ENCODE measurements around the gene PCGF3. TPM values are rescaled to one million over a fixed set of nuclear protein-coding genes. Genes with fewer than 3 reads are reported as not detected.
A peak's percentile ranks its signal among the peaks of the same experiment; 100 is the strongest.
"Not testable (repeated sequence)": the region's sequence is repeated elsewhere in the genome, so short reads cannot be mapped to it uniquely, and the experiment has no call there.

Gene PCGF3
- total RNA-seq, 1 donor from 2014 or later, result 55.4 TPM

- H3K36me3 Mint-ChIP-seq (ENCODE audit: low read depth), result peaks cover 2% of the 10 kb centered on the region
- peaks cover 13% of the 10 kb centered on the region for H3K27me3 Mint-ChIP-seq (ENCODE audit: low read depth)
- H3K27ac Mint-ChIP-seq (ENCODE audit: unreplicated experiment), result no peak overlapping the region
- TF ChIP-seq, protein P1, sequence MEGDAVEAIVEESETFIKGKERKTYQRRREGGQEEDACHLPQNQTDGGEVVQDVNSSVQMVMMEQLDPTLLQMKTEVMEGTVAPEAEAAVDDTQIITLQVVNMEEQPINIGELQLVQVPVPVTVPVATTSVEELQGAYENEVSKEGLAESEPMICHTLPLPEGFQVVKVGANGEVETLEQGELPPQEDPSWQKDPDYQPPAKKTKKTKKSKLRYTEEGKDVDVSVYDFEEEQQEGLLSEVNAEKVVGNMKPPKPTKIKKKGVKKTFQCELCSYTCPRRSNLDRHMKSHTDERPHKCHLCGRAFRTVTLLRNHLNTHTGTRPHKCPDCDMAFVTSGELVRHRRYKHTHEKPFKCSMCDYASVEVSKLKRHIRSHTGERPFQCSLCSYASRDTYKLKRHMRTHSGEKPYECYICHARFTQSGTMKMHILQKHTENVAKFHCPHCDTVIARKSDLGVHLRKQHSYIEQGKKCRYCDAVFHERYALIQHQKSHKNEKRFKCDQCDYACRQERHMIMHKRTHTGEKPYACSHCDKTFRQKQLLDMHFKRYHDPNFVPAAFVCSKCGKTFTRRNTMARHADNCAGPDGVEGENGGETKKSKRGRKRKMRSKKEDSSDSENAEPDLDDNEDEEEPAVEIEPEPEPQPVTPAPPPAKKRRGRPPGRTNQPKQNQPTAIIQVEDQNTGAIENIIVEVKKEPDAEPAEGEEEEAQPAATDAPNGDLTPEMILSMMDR (IDR thresholded peaks at IDR 0.05), result no peak
- peaks cover 10% of the 10 kb centered on the region for H3K9me3 Mint-ChIP-seq (ENCODE audit: low read depth)
- peak; percentile 52 for DNase-seq (ENCODE audit: low spot score)
- H3K4me1 Mint-ChIP-seq (ENCODE audit: low read depth), result no peaks in the 10 kb centered on the region
- H3K4me3 Mint-ChIP-seq (ENCODE audit: unreplicated experiment), result no peak overlapping the region
These were observed 95.9 kb downstream of the PCGF3 start for GRCh38 chr4:801436-802124.

GRCh38 chr4:803884-804283 lies 98.3 kb downstream of the PCGF3 start:
- H3K9me3 Mint-ChIP-seq (ENCODE audit: low read depth), result peaks cover 12% of the 10 kb centered on the region
- no peak overlapping the region for H3K4me3 Mint-ChIP-seq (ENCODE audit: unreplicated experiment)
- peaks cover 2% of the 10 kb centered on the region for H3K36me3 Mint-ChIP-seq (ENCODE audit: low read depth)
- no peak overlapping the region for H3K27ac Mint-ChIP-seq (ENCODE audit: unreplicated experiment)
- H3K27me3 Mint-ChIP-seq (ENCODE audit: low read depth), result peaks cover 9% of the 10 kb centered on the region
- H3K4me1 Mint-ChIP-seq (ENCODE audit: low read depth), result no peaks in the 10 kb centered on the region
- TF ChIP-seq, protein P1 (IDR thresholded peaks at IDR 0.05), result no peak
- peak; percentile 52 for DNase-seq (ENCODE audit: low spot score)

GRCh38 chr4:804804-805203 lies 99.2 kb downstream of the PCGF3 start:
- peaks cover 9% of the 10 kb centered on the region for H3K27me3 Mint-ChIP-seq (ENCODE audit: low read depth)
- H3K36me3 Mint-ChIP-seq (ENCODE audit: low read depth), result peaks cover 2% of the 10 kb centered on the region
- peaks cover 12% of the 10 kb centered on the region for H3K9me3 Mint-ChIP-seq (ENCODE audit: low read depth)
- H3K27ac Mint-ChIP-seq (ENCODE audit: unreplicated experiment), result no peak overlapping the region
- no peak overlapping the region for H3K4me3 Mint-ChIP-seq (ENCODE audit: unreplicated experiment)
- H3K4me1 Mint-ChIP-seq (ENCODE audit: low read depth), result no peaks in the 10 kb centered on the region
- peak; percentile 83 for DNase-seq (ENCODE audit: low spot score)
- TF ChIP-seq, protein P1 (IDR thresholded peaks at IDR 0.05), result no peak

DNA sequence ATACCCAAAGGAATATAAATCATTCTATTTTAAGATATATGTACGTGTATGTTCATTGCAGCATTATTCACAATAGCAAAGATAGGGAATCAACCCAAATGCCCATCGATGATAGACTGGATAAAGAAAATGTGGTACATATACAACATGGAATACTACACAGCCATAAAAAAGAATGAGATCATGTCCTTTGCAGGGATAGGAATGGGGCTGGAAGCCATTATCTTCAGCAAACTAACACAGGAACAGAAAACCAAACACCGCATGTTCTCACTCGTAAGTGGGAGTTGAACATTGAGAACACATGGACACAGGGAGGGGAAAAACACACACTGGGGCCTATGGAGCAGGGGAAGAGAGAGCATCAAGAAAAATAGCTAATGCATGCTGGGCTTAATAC lies 101.3 kb downstream of the PCGF3 start:
- not testable (repeated sequence) for DNase-seq (ENCODE audit: low spot score); H3K4me1 Mint-ChIP-seq (ENCODE audit: low read depth); H3K27ac Mint-ChIP-seq (ENCODE audit: unreplicated experiment); H3K4me3 Mint-ChIP-seq (ENCODE audit: unreplicated experiment); H3K9me3 Mint-ChIP-seq (ENCODE audit: low read depth); H3K36me3 Mint-ChIP-seq (ENCODE audit: low read depth)
- peaks cover 19% of the 10 kb centered on the region for H3K27me3 Mint-ChIP-seq (ENCODE audit: low read depth)

- no peaks in the 10 kb centered on the region for H3K4me1 Mint-ChIP-seq (ENCODE audit: low read depth)
- peaks cover 25% of the 10 kb centered on the region for H3K27me3 Mint-ChIP-seq (ENCODE audit: low read depth)
- TF ChIP-seq, protein P1 (IDR thresholded peaks at IDR 0.05), result no peak
- H3K27ac Mint-ChIP-seq (ENCODE audit: unreplicated experiment), result no peak overlapping the region
- H3K36me3 Mint-ChIP-seq (ENCODE audit: low read depth), result peaks cover 2% of the 10 kb centered on the region
- no peak overlapping the region for H3K4me3 Mint-ChIP-seq (ENCODE audit: unreplicated experiment)
- peak; percentile 22 for DNase-seq (ENCODE audit: low spot score)
- H3K9me3 Mint-ChIP-seq (ENCODE audit: low read depth), result peaks cover 6% of the 10 kb centered on the region
These were observed 102.2 kb downstream of the PCGF3 start for GRCh38 chr4:807792-808191.

Measured in chondrocyte (in vitro differentiated cells).